Mucosa of stomach (tissue), 1 donor: ENCODE data around the gene DYDC2.

ENCODE experiments used
- H3K27me3 ChIP-seq: one replicate; pipeline ENCODE4 v1.7.0; 2013; ENCODE audit warnings: mild to moderate bottlenecking, low read length; ENCODE audit not compliant: control insufficient read depth, insufficient read depth
- H3K36me3 ChIP-seq: one replicate; pipeline ENCODE4 v1.7.0; 2013; ENCODE audit warnings: low read length; ENCODE audit not compliant: control insufficient read depth, insufficient read depth
- H3K4me1 ChIP-seq: one replicate; pipeline ENCODE4 v1.7.0; 2013; ENCODE audit warnings: mild to moderate bottlenecking, low read length; ENCODE audit not compliant: control insufficient read depth, insufficient read depth
- H3K4me3 ChIP-seq: one replicate; pipeline ENCODE4 v1.7.0; 2013; ENCODE audit warnings: low read length
- H3K9ac ChIP-seq: one replicate; pipeline ENCODE4 v1.7.0; 2013; ENCODE audit warnings: mild to moderate bottlenecking, low read length, moderate library complexity
- H3K9me3 ChIP-seq: one replicate; pipeline ENCODE4 v1.7.0; 2013; ENCODE audit warnings: mild to moderate bottlenecking, low read length, moderate library complexity; ENCODE audit not compliant: control insufficient read depth
- donor health status: Pancreatic carcinoma.

Gene DYDC2

GRCh38 chr10:80356563-80356988 is at the start of gene DYDC2, which contains the start of gene DYDC1:
Gene DYDC2 (plus strand): TSS chr10:80356781. CDS start chr10:80362444, 5,663 bp downstream.
Gene DYDC1 (minus strand): TSS chr10:80356755. CDS start chr10:80352601, 4,154 bp downstream.
- Histone ChIP-seq H3K9me3 (no peaks in the 10 kb centered on the region), H3K4me1 (peaks cover 13% of the 10 kb centered on the region), H3K36me3 (no peaks in the 10 kb centered on the region), H3K9ac (no peak within 1 kb of the TSS), H3K4me3 (no peak within 1 kb of the TSS), H3K27me3 (peaks cover 12% of the 10 kb centered on the region)

GRCh38 chr10:80313523-80313922 is 43.1 kb upstream of the DYDC2 start:
- Histone ChIP-seq H3K4me3 (no peak overlapping the region), H3K4me1 (no peaks in the 10 kb centered on the region), H3K36me3 (no peaks in the 10 kb centered on the region), H3K9me3 (no peaks in the 10 kb centered on the region), H3K27me3 (no peaks in the 10 kb centered on the region), H3K9ac (no peak overlapping the region)

GRCh38 chr10:80315391-80315790 is 41.2 kb upstream of the DYDC2 start:
- Histone ChIP-seq H3K27me3 (no peaks in the 10 kb centered on the region), H3K36me3 (no peaks in the 10 kb centered on the region), H3K9me3 (no peaks in the 10 kb centered on the region), H3K4me1 (peaks cover 9% of the 10 kb centered on the region), H3K9ac (no peak overlapping the region), H3K4me3 (no peak overlapping the region)

GRCh38 chr10:80318742-80319141 is 37.8 kb upstream of the DYDC2 start:
- Histone ChIP-seq H3K27me3 (no peaks in the 10 kb centered on the region), H3K4me3 (no peak overlapping the region), H3K9me3 (no peaks in the 10 kb centered on the region), H3K4me1 (peaks cover 11% of the 10 kb centered on the region), H3K36me3 (no peaks in the 10 kb centered on the region), H3K9ac (no peak overlapping the region)

GRCh38 chr10:80319318-80319717 is 37.3 kb upstream of the DYDC2 start:
- Histone ChIP-seq H3K4me3 (no peak overlapping the region), H3K4me1 (peaks cover 11% of the 10 kb centered on the region), H3K9ac (no peak overlapping the region), H3K9me3 (no peaks in the 10 kb centered on the region), H3K27me3 (no peaks in the 10 kb centered on the region), H3K36me3 (no peaks in the 10 kb centered on the region)

GRCh38 chr10:80319725-80320290 is 36.8 kb upstream of the DYDC2 start:
- H3K4me3 ChIP-seq, result no peak overlapping the region
- no peak overlapping the region for H3K9ac ChIP-seq

GRCh38 chr10:80320377-80320776 is 36.2 kb upstream of the DYDC2 start:
- no peak overlapping the region for H3K9ac ChIP-seq
- H3K36me3 ChIP-seq, result no peaks in the 10 kb centered on the region
- H3K9me3 ChIP-seq, result no peaks in the 10 kb centered on the region
- H3K27me3 ChIP-seq, result no peaks in the 10 kb centered on the region
- H3K4me1 ChIP-seq, result peaks cover 11% of the 10 kb centered on the region
- no peak overlapping the region for H3K4me3 ChIP-seq

More at GRCh38 chr10:80319725-80320290, 36.8 kb upstream of the DYDC2 start:
- no peaks in the 10 kb centered on the region for H3K27me3 ChIP-seq
- no peaks in the 10 kb centered on the region for H3K9me3 ChIP-seq
- H3K4me1 ChIP-seq, result peaks cover 11% of the 10 kb centered on the region
- no peaks in the 10 kb centered on the region for H3K36me3 ChIP-seq

- Histone ChIP-seq H3K9me3 (no peaks in the 10 kb centered on the region), H3K4me1 (peaks cover 11% of the 10 kb centered on the region), H3K36me3 (no peaks in the 10 kb centered on the region), H3K27me3 (no peaks in the 10 kb centered on the region), H3K9ac (no peak overlapping the region), H3K4me3 (no peak overlapping the region)
These were observed 35.4 kb upstream of the DYDC2 start for GRCh38 chr10:80321183-80321582.

GRCh38 chr10:80322158-80322557 is 34.4 kb upstream of the DYDC2 start:
- Histone ChIP-seq H3K4me1 (peaks cover 11% of the 10 kb centered on the region), H3K4me3 (no peak overlapping the region), H3K9ac (no peak overlapping the region), H3K27me3 (no peaks in the 10 kb centered on the region), H3K36me3 (no peaks in the 10 kb centered on the region), H3K9me3 (no peaks in the 10 kb centered on the region)

GRCh38 chr10:80322711-80323110 is 33.9 kb upstream of the DYDC2 start:
- no peak overlapping the region for H3K4me3 ChIP-seq
- no peak overlapping the region for H3K9ac ChIP-seq
- peaks cover 11% of the 10 kb centered on the region for H3K4me1 ChIP-seq
- H3K27me3 ChIP-seq, result no peaks in the 10 kb centered on the region
- no peaks in the 10 kb centered on the region for H3K36me3 ChIP-seq
- H3K9me3 ChIP-seq, result no peaks in the 10 kb centered on the region

GRCh38 chr10:80323311-80323710 is 33.3 kb upstream of the DYDC2 start:
- Histone ChIP-seq H3K4me3 (no peak overlapping the region), H3K9me3 (no peaks in the 10 kb centered on the region), H3K27me3 (no peaks in the 10 kb centered on the region), H3K4me1 (peaks cover 11% of the 10 kb centered on the region), H3K36me3 (no peaks in the 10 kb centered on the region), H3K9ac (no peak overlapping the region)

- Histone ChIP-seq H3K9me3 (no peaks in the 10 kb centered on the region), H3K9ac (no peak overlapping the region), H3K27me3 (no peaks in the 10 kb centered on the region), H3K36me3 (no peaks in the 10 kb centered on the region), H3K4me3 (no peak overlapping the region), H3K4me1 (peaks cover 11% of the 10 kb centered on the region)
These were observed 32.5 kb upstream of the DYDC2 start for GRCh38 chr10:80324086-80324485.

GRCh38 chr10:80324891-80325364 is 31.7 kb upstream of the DYDC2 start:
- H3K4me3 ChIP-seq, result no peak overlapping the region
- H3K9ac ChIP-seq, result no peak overlapping the region
- no peaks in the 10 kb centered on the region for H3K9me3 ChIP-seq

More at GRCh38 chr10:80324891-80325364, 31.7 kb upstream of the DYDC2 start:
- H3K4me1 ChIP-seq, result peaks cover 6% of the 10 kb centered on the region
- no peaks in the 10 kb centered on the region for H3K27me3 ChIP-seq
- no peaks in the 10 kb centered on the region for H3K36me3 ChIP-seq
